HCT116 (cell line): ENCODE results near the gene NIT2. TPM values are rescaled to one million over a fixed set of nuclear protein-coding genes. Genes with fewer than 3 reads are reported as not detected.

Source experiments
- ATAC-seq: fragments of 200-7000 bp; cut with Tn5 transposase; 2 replicates; pipeline ENCODE4 v1.9.1; 2020; ENCODE audit warnings: mild to moderate bottlenecking, moderate library complexity
- BruUV-seq: library from RNA; stranded (reverse); fragments of 400-500 nt; replicated peaks from 2 replicates; lab custom pipeline; 2021; lab: Mats Ljungman, UMichigan
- CTCF ChIA-PET: fragments of 300-600 bp; sonication (Branson Sonifier 250); formaldehyde crosslinking; loops from one replicate; lab custom pipeline; 2021; ENCODE audit warnings: antibody characterized with exemption; lab: Charles Lee
- POLR2A ChIA-PET: fragments of 300-600, 350-600 bp; sonication (Branson Sonifier 250); formaldehyde crosslinking; loops from one replicate; lab custom pipeline; 2021; ENCODE audit warnings: antibody characterized with exemption; lab: Charles Lee
- RAD21 ChIA-PET, 2 experiments: fragments of 300-600 bp; sonication (Branson Sonifier 250); formaldehyde crosslinking; loops; one replicate each; lab custom pipeline; 2023; ENCODE audit warnings: low total read pairs in 2 of 2; ENCODE audit not compliant: uncharacterized antibody in 2 of 2, unreplicated experiment in 2 of 2, low non-redundant PET in 1 of 2; lab: Charles Lee
- DNase-seq: peaks from one replicate; pipeline ENCODE4 v3.0.0-alpha.2; 2010; ENCODE audit warnings: low read depth, low spot score
- H2AFZ ChIP-seq: fragments of 200-600 bp; shearing (Covaris generic), sonication (generic); 2 replicates; pipeline ENCODE4 v1.6.1; 2017; ENCODE audit warnings: low read depth, mixed run types, mixed read lengths, antibody characterized with exemption, low read length; ENCODE audit not compliant: poor library complexity, severe bottlenecking
- H3K27ac ChIP-seq: 2 replicates; pipeline ENCODE4 v1.5.1; 2012; ENCODE audit warnings: low read depth, low read length
- H3K27me3 ChIP-seq: fragments of 200-600 bp; sonication (generic); 2 replicates; pipeline ENCODE4 v1.6.1; 2016; ENCODE audit warnings: mixed run types, low read length, mixed read lengths; ENCODE audit not compliant: insufficient read depth
- H3K36me3 ChIP-seq, 2 experiments: fragments of 200-500 bp in 1 of 2; fragments of 200-600 bp in 1 of 2; sonication (Bioruptor generic) in 1 of 2; sonication (generic) in 1 of 2; 2 replicates each; pipeline versions ENCODE4 v1.5.1 to v1.6.1; 2014 to 2016; ENCODE audit warnings: low read length in 2 of 2, inconsistent platforms in 1 of 2, mixed read lengths in 1 of 2, mixed run types in 1 of 2; ENCODE audit not compliant: insufficient read depth in 2 of 2, control insufficient read depth in 1 of 2
- H3K4me1 ChIP-seq, 2 experiments: fragments of 200-600 bp in 1 of 2; sonication (generic) in 1 of 2; 2 replicates each; pipeline versions ENCODE4 v1.5.1 to v1.6.1; 2012 to 2017; ENCODE audit warnings: low read length in 2 of 2, inconsistent platforms in 1 of 2, mild to moderate bottlenecking in 1 of 2, mixed read lengths in 1 of 2, mixed run types in 1 of 2, moderate library complexity in 1 of 2; ENCODE audit not compliant: insufficient read depth in 2 of 2, control insufficient read depth in 1 of 2
- H3K4me2 ChIP-seq: fragments of 200-600 bp; sonication (generic); 2 replicates; pipeline ENCODE4 v1.6.1; 2017; ENCODE audit warnings: mixed run types, low read length, mixed read lengths
- H3K4me3 ChIP-seq, 2 experiments: fragments of 200-600 bp in 1 of 2; sonication (generic) in 1 of 2; replicated peaks in 1 of 2; 2 replicates each; pipeline ENCODE4 v1.5.1; 2011 to 2016; ENCODE audit warnings: low read length in 2 of 2, control low read depth in 1 of 2, low read depth in 1 of 2, mild to moderate bottlenecking in 1 of 2, mixed read lengths in 1 of 2, mixed run types in 1 of 2
- H3K79me2 ChIP-seq: fragments of 200-600 bp; sonication (generic); 2 replicates; pipeline ENCODE4 v1.6.1; 2017; ENCODE audit warnings: mild to moderate bottlenecking, mixed run types, low read length, moderate library complexity, mixed read lengths; ENCODE audit not compliant: insufficient read depth
- H3K9ac ChIP-seq: fragments of 200-600 bp; sonication (generic); 2 replicates; pipeline ENCODE4 v1.6.1; 2016; ENCODE audit warnings: low read length, mixed read lengths
- H3K9me2 ChIP-seq: fragments of 200-600 bp; sonication (generic), shearing (Covaris generic); 2 replicates; pipeline ENCODE4 v1.6.1; 2017; ENCODE audit warnings: mixed run types, mild to moderate bottlenecking, moderate library complexity; ENCODE audit not compliant: insufficient read depth
- H3K9me3 ChIP-seq, 2 experiments: fragments of 200-500 bp in 1 of 2; fragments of 200-600 bp in 1 of 2; sonication (Bioruptor generic) in 1 of 2; sonication (generic) in 1 of 2; 2 replicates each; pipeline ENCODE4 v1.6.1; 2014 to 2017; ENCODE audit warnings: low read length in 2 of 2, mixed read lengths in 2 of 2, inconsistent platforms in 1 of 2, low read depth in 1 of 2, mild to moderate bottlenecking in 1 of 2, mixed run types in 1 of 2, moderate library complexity in 1 of 2; ENCODE audit not compliant: control insufficient read depth in 1 of 2, insufficient read depth in 1 of 2
- H4K20me1 ChIP-seq: fragments of 200-600 bp; sonication (generic), shearing (Covaris generic); 2 replicates; pipeline ENCODE4 v1.6.1; 2017; ENCODE audit warnings: mixed run types, mild to moderate bottlenecking, moderate library complexity; ENCODE audit not compliant: insufficient read depth
- CEBPB ChIP-seq: IDR thresholded peaks from 2 replicates; pipeline ENCODE4 v1.6.1; 2012; ENCODE audit warnings: low read depth
- CTCF ChIP-seq, 3 experiments: fragments of 200-600 bp in 1 of 3; sonication (generic) in 1 of 3; IDR thresholded peaks in 2 of 3; conservative IDR thresholded peaks in 1 of 3; 2 replicates each; pipeline ENCODE4 v1.5.1; 2012 to 2017; ENCODE audit warnings: low read depth in 2 of 3, low read length in 2 of 3, antibody characterized with exemption in 1 of 3, borderline replicate concordance in 1 of 3, control low read depth in 1 of 3, mild to moderate bottlenecking in 1 of 3, mixed read lengths in 1 of 3, mixed run types in 1 of 3, moderate library complexity in 1 of 3; ENCODE audit not compliant: insufficient read depth in 1 of 3
- EGR1 ChIP-seq: IDR thresholded peaks from 2 replicates; pipeline ENCODE4 v1.6.1; 2012; ENCODE audit warnings: low read depth
- ELF1 ChIP-seq: IDR thresholded peaks from 2 replicates; pipeline ENCODE4 v1.6.1; 2012; ENCODE audit warnings: low read depth, borderline replicate concordance
- EZH2phosphoT487 ChIP-seq: fragments of 200-600 bp; IDR thresholded peaks from 2 replicates; pipeline ENCODE4 v1.6.1; 2018; ENCODE audit warnings: antibody characterized with exemption, borderline replicate concordance
- FOSL1 ChIP-seq: IDR thresholded peaks from 2 replicates; pipeline ENCODE4 v1.6.1; 2012; ENCODE audit warnings: low read depth
- JUND ChIP-seq: IDR thresholded peaks from 2 replicates; pipeline ENCODE4 v1.6.1; 2012
- ZFX ChIP-seq: fragments of 450-650 bp; IDR thresholded peaks from 2 replicates; pipeline ENCODE4 v1.6.1; 2017
- ZNF274 ChIP-seq: fragments of 200-500 bp; sonication (Bioruptor generic); IDR thresholded peaks from 2 replicates; pipeline ENCODE4 v1.6.1; 2014; ENCODE audit warnings: mild to moderate bottlenecking, low read depth, low read length, inconsistent platforms
- intact Hi-C: fragments of 100-400 bp; cut with micrococcal nuclease; formaldehyde crosslinking; loops from 2 replicates; pipeline ENCODE4 v1.10.0; 2022
- total RNA-seq: library from RNA; stranded (reverse); gene quantifications from one replicate; pipeline ENCODE4 v1.2.1, GENCODE V29; 2021; ENCODE audit not compliant: unreplicated experiment

The NIT2 gene
- total RNA-seq, 1 experiment from 2014 or later = 44.7 TPM

- RAD21 ChIA-PET = no interaction called here
- intact Hi-C loops = loop anchor here (10.0 kb wide), 1 partner anchor 55 kb away; no protein-coding TSS in a partner anchor
- CTCF ChIA-PET = no interaction called here
- no peak overlapping the region for H3K27ac ChIP-seq
- DNase-seq (no peak), ATAC-seq (no peak)
- H2AFZ ChIP-seq = no peak overlapping the region
- H3K4me3 ChIP-seq = no peak overlapping the region
- TF ChIP-seq CTCF (IDR thresholded peaks at IDR 0.05 in 2 of 3, conservative IDR thresholded peaks at IDR 0.05 in 1 of 3; ENCODE audit: borderline replicate concordance in 1 of 3, insufficient read depth in 1 of 3, low read depth in 2 of 3, low read length in 2 of 3) (no peak), FOSL1 (no peak), ELF1 (no peak), ZFX (no peak), CEBPB (no peak)
- H3K9me3 ChIP-seq = no peaks in the 10 kb centered on the region
- H3K4me1 ChIP-seq = peaks cover 3 to 7% of the 10 kb centered on the region in 2 experiments; a peak in 3 of 4 replicates
- no peaks in the 10 kb centered on the region for H4K20me1 ChIP-seq
- H3K9ac ChIP-seq = no peak overlapping the region
- H3K79me2 ChIP-seq = no peaks in the 10 kb centered on the region
- BruUV-seq = no TSS peak
- no peaks in the 10 kb centered on the region for H3K36me3 ChIP-seq
- POLR2A ChIA-PET = interaction anchor here (0.6 kb wide), 1 partner anchor 262 kb away, joined by 4 read pairs; no protein-coding TSS in a partner anchor
- H3K9me2 ChIP-seq = no peaks in the 10 kb centered on the region
- H3K4me2 ChIP-seq = no peak overlapping the region
- no peaks in the 10 kb centered on the region for H3K27me3 ChIP-seq
Measured at GRCh38 chr3:100329800-100330489, 4.6 kb upstream of the NIT2 start.

- POLR2A ChIA-PET = no interaction called here
- no peak overlapping the region for H3K4me3 ChIP-seq
- CTCF ChIA-PET = no interaction called here
- no peak for DNase-seq
- no peaks in the 10 kb centered on the region for H3K27me3 ChIP-seq
- no peak overlapping the region for H3K4me2 ChIP-seq
- peaks cover 6 to 13% of the 10 kb centered on the region in 2 experiments for H3K4me1 ChIP-seq
- intact Hi-C loops = loop anchor here (10.0 kb wide), 1 partner anchor 56 kb away; no protein-coding TSS in a partner anchor
- H3K27ac ChIP-seq = no peak overlapping the region
- BruUV-seq = no TSS peak
- H2AFZ ChIP-seq = no peak overlapping the region
- no peaks in the 10 kb centered on the region for H4K20me1 ChIP-seq
- TF ChIP-seq JUND = no peak
- no peak for TF ChIP-seq ZNF274
- no peak for TF ChIP-seq EGR1
- no peak for TF ChIP-seq ZFX
- TF ChIP-seq EZH2phosphoT487 = no peak
- TF ChIP-seq CEBPB = no peak
- no peak for TF ChIP-seq CTCF (IDR thresholded peaks at IDR 0.05 in 2 of 3, conservative IDR thresholded peaks at IDR 0.05 in 1 of 3; ENCODE audit: borderline replicate concordance in 1 of 3, insufficient read depth in 1 of 3, low read depth in 2 of 3, low read length in 2 of 3)
- no peak for ATAC-seq
- H3K36me3 ChIP-seq = no peaks in the 10 kb centered on the region
- no peaks in the 10 kb centered on the region for H3K9me2 ChIP-seq
- no peaks in the 10 kb centered on the region for H3K9me3 ChIP-seq
- RAD21 ChIA-PET = no interaction called here
- H3K79me2 ChIP-seq = peaks cover 7% of the 10 kb centered on the region; the same call in 1 of the 2 replicates
- no peak overlapping the region for H3K9ac ChIP-seq
Measured at GRCh38 chr3:100330651-100331050, 3.9 kb upstream of the NIT2 start.
